ENCODE results near the gene NOVA2. TPM values are rescaled to one million over a fixed set of nuclear protein-coding genes. Genes with fewer than 3 reads are reported as not detected.

Gene NOVA2
- total and polyA plus RNA-seq, 8 donors: 6.4 to 13.9 (median 11.5) TPM

- Histone ChIP-seq H3K4me3 (no peak overlapping the region), H3K36me3 (no peaks in the 10 kb centered on the region), H3K9me3 (no peaks in the 10 kb centered on the region), H3K27me3 (peaks cover 34 to 83% of the 10 kb centered on the region in 2 donors), H3K4me1 (peaks cover 0 to 10% of the 10 kb centered on the region in 2 donors), H3K27ac (no peak overlapping the region)
- no peak for DNase-seq
- ATAC-seq: no peak
- TF ChIP-seq, protein P1, sequence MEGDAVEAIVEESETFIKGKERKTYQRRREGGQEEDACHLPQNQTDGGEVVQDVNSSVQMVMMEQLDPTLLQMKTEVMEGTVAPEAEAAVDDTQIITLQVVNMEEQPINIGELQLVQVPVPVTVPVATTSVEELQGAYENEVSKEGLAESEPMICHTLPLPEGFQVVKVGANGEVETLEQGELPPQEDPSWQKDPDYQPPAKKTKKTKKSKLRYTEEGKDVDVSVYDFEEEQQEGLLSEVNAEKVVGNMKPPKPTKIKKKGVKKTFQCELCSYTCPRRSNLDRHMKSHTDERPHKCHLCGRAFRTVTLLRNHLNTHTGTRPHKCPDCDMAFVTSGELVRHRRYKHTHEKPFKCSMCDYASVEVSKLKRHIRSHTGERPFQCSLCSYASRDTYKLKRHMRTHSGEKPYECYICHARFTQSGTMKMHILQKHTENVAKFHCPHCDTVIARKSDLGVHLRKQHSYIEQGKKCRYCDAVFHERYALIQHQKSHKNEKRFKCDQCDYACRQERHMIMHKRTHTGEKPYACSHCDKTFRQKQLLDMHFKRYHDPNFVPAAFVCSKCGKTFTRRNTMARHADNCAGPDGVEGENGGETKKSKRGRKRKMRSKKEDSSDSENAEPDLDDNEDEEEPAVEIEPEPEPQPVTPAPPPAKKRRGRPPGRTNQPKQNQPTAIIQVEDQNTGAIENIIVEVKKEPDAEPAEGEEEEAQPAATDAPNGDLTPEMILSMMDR (IDR thresholded peaks at IDR 0.05): no peak
- intact Hi-C loops (cut with DNase I): no loop called here
These were observed 4.0 kb downstream of the NOVA2 start for GRCh38 chr19:45969676-45970075.

DNA sequence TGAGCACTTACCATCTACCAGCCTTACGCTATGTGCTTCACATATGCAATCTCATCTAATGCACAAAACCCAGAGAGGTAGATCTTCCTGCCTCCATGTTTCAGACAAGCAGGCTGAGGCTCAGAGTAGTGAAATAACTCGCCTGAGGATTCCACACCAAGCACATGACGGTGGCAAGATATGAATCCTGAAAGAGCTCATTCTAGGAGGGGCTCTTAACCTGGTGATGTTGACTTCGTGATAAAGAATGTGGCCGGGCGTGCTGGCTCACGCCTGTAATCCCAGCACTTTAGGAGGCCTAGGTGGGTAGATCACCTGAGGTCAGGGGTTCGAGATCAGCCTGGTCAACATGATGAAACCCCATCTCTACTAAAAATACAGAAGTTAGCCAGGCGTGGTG lies 5.0 kb downstream of the NOVA2 start:
- DNase-seq: no peak
- no peaks in the 10 kb centered on the region for H3K9me3 ChIP-seq
- H3K27me3 ChIP-seq: peaks cover 24 to 72% of the 10 kb centered on the region in 2 donors
- H3K36me3 ChIP-seq: no peaks in the 10 kb centered on the region
- H3K27ac ChIP-seq: no peak overlapping the region
- H3K4me1 ChIP-seq: peaks cover 0 to 10% of the 10 kb centered on the region in 2 donors
- TF ChIP-seq, protein P1 (IDR thresholded peaks at IDR 0.05): no peak
- no peak overlapping the region for H3K4me3 ChIP-seq
- ATAC-seq: no peak
- intact Hi-C loops (cut with DNase I): no loop called here

- intact Hi-C loops (cut with DNase I): no loop called here
- no peaks in the 10 kb centered on the region for H3K36me3 ChIP-seq
- TF ChIP-seq, protein P1 (IDR thresholded peaks at IDR 0.05): no peak
- DNase-seq (no peak), ATAC-seq (no peak)
- H3K9me3 ChIP-seq: no peaks in the 10 kb centered on the region
- peaks cover 0 to 11% of the 10 kb centered on the region in 2 donors for H3K4me1 ChIP-seq
- no peak overlapping the region for H3K27ac ChIP-seq
- H3K27me3 ChIP-seq: peaks cover 15 to 61% of the 10 kb centered on the region in 2 donors
- no peak overlapping the region for H3K4me3 ChIP-seq
These were observed 6.4 kb downstream of the NOVA2 start for GRCh38 chr19:45967246-45967645.

DNA sequence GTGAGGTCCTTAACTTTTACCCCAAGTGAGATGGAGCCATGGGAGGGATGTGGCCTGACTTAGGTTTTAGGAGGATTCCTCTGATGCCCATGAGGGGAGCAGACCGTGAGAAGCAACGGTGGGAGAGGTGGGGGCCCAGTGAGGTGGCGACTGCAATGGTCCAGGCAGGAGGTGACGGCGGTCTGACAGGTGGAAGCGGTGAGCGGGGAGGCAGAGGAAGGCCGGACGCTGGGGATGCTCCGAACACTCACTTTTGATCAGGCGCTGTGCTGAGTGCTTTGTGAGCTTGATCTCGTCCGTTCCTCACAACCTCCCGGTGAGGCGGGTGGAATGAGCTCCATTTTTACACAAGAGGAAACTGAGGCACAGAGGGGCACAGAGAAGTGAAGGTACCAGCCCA lies 11.6 kb downstream of the NOVA2 start:
- H3K4me1 ChIP-seq: peaks cover 0 to 8% of the 10 kb centered on the region in 2 donors
- TF ChIP-seq, protein P1 (IDR thresholded peaks at IDR 0.05): no peak
- no peak for ATAC-seq

GRCh38 chr19:45960595-45961235 lies 12.9 kb downstream of the NOVA2 start:
- Histone ChIP-seq H3K4me3 (no peak overlapping the region), H3K36me3 (no peaks in the 10 kb centered on the region), H3K27me3 (peaks cover 0 to 47% of the 10 kb centered on the region in 2 donors), H3K27ac (peak overlapping the region in 1 of 2 donors; percentile 28), H3K4me1 (peaks cover 0 to 8% of the 10 kb centered on the region in 2 donors), H3K9me3 (no peaks in the 10 kb centered on the region)
- TF ChIP-seq, protein P1 (IDR thresholded peaks at IDR 0.05): no peak
- ATAC-seq (no peak), DNase-seq (peak in 1 of 4 donors; percentile 59)
- intact Hi-C loops (cut with DNase I): no loop called here

More for the DNA sequence above, 11.6 kb downstream of the NOVA2 start:
- peaks cover 0 to 46% of the 10 kb centered on the region in 2 donors for H3K27me3 ChIP-seq
- no peak overlapping the region for H3K4me3 ChIP-seq
- H3K27ac ChIP-seq: no peak overlapping the region
- intact Hi-C loops (cut with DNase I): no loop called here
- no peaks in the 10 kb centered on the region for H3K9me3 ChIP-seq
- DNase-seq: peak in 1 of 4 donors; percentile 45
- H3K36me3 ChIP-seq: no peaks in the 10 kb centered on the region

Measured in left lung (tissue), 10 donors.